Gastrocnemius medialis (tissue), 4 donors: ENCODE results near the gene DCUN1D1. TPM values are rescaled to one million over a fixed set of nuclear protein-coding genes. Genes with fewer than 3 reads are reported as not detected.

Experiments
- ATAC-seq, 2 donors: fragments of 150-250 bp; one replicate each; pipeline ENCODE4 v1.9.1; 2016
- DNase-seq, 2 donors: peaks; one replicate each; pipeline ENCODE4 v3.0.0-alpha.2; 2019
- H3K27ac ChIP-seq, 4 donors: fragments of 200-600 bp; sonication (generic); 1 replicate in 1 of 4; 2 replicates in 3 of 4; pipeline ENCODE4 v1.5.1; 2016 to 2018; ENCODE audit warnings: mild to moderate bottlenecking in 2 of 4, moderate library complexity in 1 of 4
- H3K27me3 ChIP-seq, 3 donors: fragments of 200-600 bp; sonication (generic) in 2 of 3; 1 replicate in 1 of 3; 2 replicates in 2 of 3; pipeline versions ENCODE4 v1.5.1 to v1.6.0; 2016 to 2019; ENCODE audit warnings: mild to moderate bottlenecking in 1 of 3, moderate library complexity in 1 of 3
- H3K36me3 ChIP-seq, 2 donors: fragments of 200-600 bp; sonication (generic) in 1 of 2; one replicate each; pipeline ENCODE4 v1.5.1; 2017 to 2018
- H3K4me1 ChIP-seq, 2 donors: fragments of 200-600 bp; sonication (generic) in 1 of 2; one replicate each; pipeline ENCODE4 v1.5.1; 2016 to 2017; ENCODE audit warnings: mild to moderate bottlenecking in 2 of 2
- H3K4me3 ChIP-seq, 4 donors: fragments of 200-600 bp; sonication (generic) in 3 of 4; 1 replicate in 1 of 4; 2 replicates in 3 of 4; pipeline ENCODE4 v1.5.1; 2016 to 2019; ENCODE audit warnings: mild to moderate bottlenecking in 2 of 4
- H3K9me3 ChIP-seq, 3 donors: fragments of 200-600 bp; sonication (generic) in 2 of 3; 1 replicate in 1 of 3; 2 replicates in 2 of 3; pipeline ENCODE4 v1.5.1; 2016 to 2019
- POLR2A ChIP-seq, 2 donors: fragments of 450-650 bp; IDR thresholded peaks; one replicate each; pipeline ENCODE4 v1.6.1; 2017; ENCODE audit warnings: antibody characterized with exemption in 2 of 2, mild to moderate bottlenecking in 2 of 2, moderate library complexity in 2 of 2
- in situ Hi-C, 4 donors: fragments of 200-750 bp; cut with MboI; loops; one replicate each; pipeline versions ENCODE4 v1.15.0 to v1.8.0; 2017; ENCODE audit warnings: low sequenced_read_pairs in 4 of 4
- intact Hi-C: fragments of 100-400 bp; cut with DNase I; formaldehyde crosslinking; loops from one replicate; pipeline ENCODE4 v1.15.1; 2023; ENCODE audit warnings: low total_unique reads
- total RNA-seq, 4 donors: library from RNA; depleted of rRNA; stranded (reverse); fragments of >200 nt; gene quantifications; one replicate each; pipeline versions ENCODE4 v1.1.0 to v1.2.3, GENCODE V29; 2016
- TF ChIP-seq, protein P1 (sequence below), 5 experiments: fragments of 450-650 bp in 3 of 5; fragments of 200-600 bp in 2 of 5; sonication (generic) in 2 of 5; IDR thresholded peaks in 4 of 5; conservative IDR thresholded peaks in 1 of 5; 1 replicate in 4 of 5; 2 replicates in 1 of 5; pipeline ENCODE4 v1.5.1; 2016 to 2019; ENCODE audit warnings: antibody characterized with exemption in 5 of 5, mild to moderate bottlenecking in 3 of 5, moderate library complexity in 3 of 5

Gene DCUN1D1
- total RNA-seq, 4 donors from 2014 or later: 42.2 to 116 (median 54.4) TPM

DNA sequence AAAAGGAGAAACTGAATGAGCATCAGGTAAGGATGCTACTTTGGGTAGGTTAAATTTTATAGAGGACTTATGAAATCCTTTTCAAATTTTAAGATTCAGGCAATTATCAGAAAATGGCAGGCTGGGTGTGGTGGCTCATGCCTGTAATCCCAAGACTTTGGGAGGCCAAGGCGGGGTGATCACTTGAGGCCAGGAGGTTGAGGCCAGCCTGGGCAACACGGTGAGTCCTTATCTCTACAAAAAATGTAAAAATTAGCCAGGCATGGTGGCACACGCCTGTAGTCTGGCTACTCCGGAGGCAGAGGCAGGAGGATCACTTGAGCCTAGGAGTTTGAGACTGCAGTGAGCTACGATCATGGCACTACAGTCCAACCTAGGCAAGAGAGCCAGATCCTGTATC, 23.1 kb downstream of the DCUN1D1 start:
- Histone ChIP-seq H3K9me3 (no peaks in the 10 kb centered on the region), H3K36me3 (peaks cover 0 to 20% of the 10 kb centered on the region in 2 donors), H3K27ac (peak overlapping the region; percentile 71 to 86 (median 81)), H3K4me3 (no peak overlapping the region), H3K27me3 (no peaks in the 10 kb centered on the region), H3K4me1 (peaks cover 39 to 56% of the 10 kb centered on the region in 2 donors)
- DNase-seq: no peak
- intact Hi-C loops (no loop called here), in situ Hi-C loops (no loop called here)
- TF ChIP-seq, protein P1, sequence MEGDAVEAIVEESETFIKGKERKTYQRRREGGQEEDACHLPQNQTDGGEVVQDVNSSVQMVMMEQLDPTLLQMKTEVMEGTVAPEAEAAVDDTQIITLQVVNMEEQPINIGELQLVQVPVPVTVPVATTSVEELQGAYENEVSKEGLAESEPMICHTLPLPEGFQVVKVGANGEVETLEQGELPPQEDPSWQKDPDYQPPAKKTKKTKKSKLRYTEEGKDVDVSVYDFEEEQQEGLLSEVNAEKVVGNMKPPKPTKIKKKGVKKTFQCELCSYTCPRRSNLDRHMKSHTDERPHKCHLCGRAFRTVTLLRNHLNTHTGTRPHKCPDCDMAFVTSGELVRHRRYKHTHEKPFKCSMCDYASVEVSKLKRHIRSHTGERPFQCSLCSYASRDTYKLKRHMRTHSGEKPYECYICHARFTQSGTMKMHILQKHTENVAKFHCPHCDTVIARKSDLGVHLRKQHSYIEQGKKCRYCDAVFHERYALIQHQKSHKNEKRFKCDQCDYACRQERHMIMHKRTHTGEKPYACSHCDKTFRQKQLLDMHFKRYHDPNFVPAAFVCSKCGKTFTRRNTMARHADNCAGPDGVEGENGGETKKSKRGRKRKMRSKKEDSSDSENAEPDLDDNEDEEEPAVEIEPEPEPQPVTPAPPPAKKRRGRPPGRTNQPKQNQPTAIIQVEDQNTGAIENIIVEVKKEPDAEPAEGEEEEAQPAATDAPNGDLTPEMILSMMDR (IDR thresholded peaks at IDR 0.05 in 4 of 5, conservative IDR thresholded peaks at IDR 0.05 in 1 of 5): no peak
- no peak for TF ChIP-seq POLR2A (IDR thresholded peaks at IDR 0.05)
- ATAC-seq: no peak

DNA sequence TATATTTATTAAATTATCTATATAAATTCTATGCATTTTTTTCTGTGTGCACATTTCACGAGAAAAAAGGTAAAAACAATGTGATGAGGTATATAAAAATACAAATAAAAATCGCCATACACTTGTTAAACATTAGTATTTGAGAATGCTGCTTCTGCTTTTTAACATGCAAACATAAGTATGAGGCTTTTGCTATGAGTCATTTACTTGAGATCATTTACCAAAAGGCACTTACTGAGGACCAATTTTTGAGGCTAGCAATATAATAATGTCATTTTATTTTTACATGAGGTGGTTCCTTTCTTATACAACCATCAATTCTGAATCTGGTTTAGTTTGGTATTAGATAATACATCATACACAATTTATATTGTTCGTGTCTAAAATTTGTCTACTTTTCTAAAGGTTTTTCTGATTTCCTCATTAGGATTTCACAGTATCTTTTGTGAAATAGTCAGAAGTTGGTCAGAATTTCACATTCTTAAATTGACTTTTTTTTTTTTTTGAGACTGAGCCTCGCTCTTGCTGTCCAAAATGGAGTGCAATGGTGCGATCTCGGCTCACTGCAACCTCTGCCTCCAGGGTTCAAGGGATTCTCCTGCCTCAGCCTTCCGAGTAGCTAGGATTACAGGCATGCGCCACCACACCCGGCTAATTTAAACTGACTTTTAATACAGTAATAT, 25.6 kb downstream of the DCUN1D1 start:
- no peak overlapping the region for H3K4me3 ChIP-seq
- no peak for TF ChIP-seq POLR2A (IDR thresholded peaks at IDR 0.05)

DNA sequence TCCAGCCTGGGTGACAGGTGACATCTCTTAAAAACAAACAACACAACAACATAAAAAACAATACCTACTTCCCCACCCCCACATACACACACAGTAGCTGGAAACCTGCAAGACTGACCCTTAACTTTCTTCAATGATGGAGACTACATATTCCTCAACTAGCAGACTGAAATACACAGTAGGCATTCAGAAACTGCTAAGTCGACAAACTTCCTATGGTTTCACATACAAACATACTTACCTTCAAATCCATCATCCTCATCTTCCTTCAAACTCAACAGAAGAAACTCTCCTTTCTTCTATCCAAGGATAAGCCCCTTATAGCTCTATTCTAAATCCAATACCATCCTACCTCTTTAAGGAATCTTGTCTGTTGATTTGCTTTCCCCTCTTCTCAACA, 30.6 kb downstream of the DCUN1D1 start:
- Histone ChIP-seq H3K36me3 (peaks cover 4 to 39% of the 10 kb centered on the region in 2 donors), H3K4me1 (no peaks in the 10 kb centered on the region), H3K27ac (no peak overlapping the region), H3K9me3 (no peaks in the 10 kb centered on the region), H3K4me3 (no peak overlapping the region), H3K27me3 (no peaks in the 10 kb centered on the region)
- ATAC-seq (no peak), DNase-seq (no peak)
- intact Hi-C loops: no loop called here
- TF ChIP-seq, protein P1 (IDR thresholded peaks at IDR 0.05 in 4 of 5, conservative IDR thresholded peaks at IDR 0.05 in 1 of 5): no peak
- no peak for TF ChIP-seq POLR2A (IDR thresholded peaks at IDR 0.05)
- in situ Hi-C loops: no loop called here

More for the DNA sequence above, 25.6 kb downstream of the DCUN1D1 start:
- Histone ChIP-seq H3K27ac (peak overlapping the region in 1 of 4 donors; percentile 84), H3K36me3 (peaks cover 0 to 20% of the 10 kb centered on the region in 2 donors), H3K4me1 (peaks cover 18 to 30% of the 10 kb centered on the region in 2 donors), H3K27me3 (no peaks in the 10 kb centered on the region), H3K9me3 (no peaks in the 10 kb centered on the region)
- intact Hi-C loops (no loop called here), in situ Hi-C loops (no loop called here)
- ATAC-seq: no peak
- DNase-seq: no peak

DNA sequence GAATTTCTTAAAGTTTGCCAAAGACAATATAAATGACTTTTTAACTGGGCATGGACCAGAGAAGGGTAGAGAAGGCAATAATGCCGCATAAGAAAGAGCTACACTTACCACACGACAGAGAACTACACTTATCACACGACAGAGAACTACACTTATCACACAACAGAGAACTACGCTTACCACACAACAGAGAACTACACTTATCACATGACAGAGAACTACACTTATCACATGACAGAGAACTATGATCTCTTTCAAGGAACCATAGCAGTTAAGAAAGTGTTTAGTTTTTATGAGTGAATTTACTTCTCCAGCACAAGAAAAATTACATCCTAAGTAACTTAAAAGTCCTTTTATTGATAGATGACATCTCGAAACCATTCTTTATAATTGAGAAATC, 32.0 kb downstream of the DCUN1D1 start:
- H3K9me3 ChIP-seq: no peaks in the 10 kb centered on the region
- intact Hi-C loops (no loop called here), in situ Hi-C loops (no loop called here)
- TF ChIP-seq, protein P1 (IDR thresholded peaks at IDR 0.05 in 4 of 5, conservative IDR thresholded peaks at IDR 0.05 in 1 of 5): no peak
- no peak for TF ChIP-seq POLR2A (IDR thresholded peaks at IDR 0.05)
- ATAC-seq: no peak
- H3K27ac ChIP-seq: no peak overlapping the region
- no peaks in the 10 kb centered on the region for H3K27me3 ChIP-seq
- no peak for DNase-seq
- H3K36me3 ChIP-seq: peaks cover 6 to 31% of the 10 kb centered on the region in 2 donors
- H3K4me1 ChIP-seq: no peaks in the 10 kb centered on the region
- no peak overlapping the region for H3K4me3 ChIP-seq

DNA sequence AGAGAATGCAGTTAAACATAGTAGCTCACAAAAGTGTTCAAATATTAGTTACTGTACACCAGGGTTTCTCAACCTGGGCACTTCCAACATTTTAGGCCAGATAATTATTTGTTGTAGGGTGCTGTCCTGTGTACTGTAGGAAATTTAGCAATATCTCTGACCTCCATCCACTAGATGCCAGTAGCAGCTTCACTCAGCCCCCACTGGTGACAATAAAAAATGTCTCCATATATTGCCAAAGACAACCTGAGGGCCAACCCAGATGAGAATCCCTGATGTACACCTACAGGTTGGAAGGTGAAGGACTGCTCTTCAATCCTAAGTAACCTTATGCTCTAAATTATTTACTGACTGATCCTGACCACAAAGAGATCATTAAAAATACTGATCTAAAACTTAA, 32.5 kb downstream of the DCUN1D1 start:
- Histone ChIP-seq H3K27me3 (no peaks in the 10 kb centered on the region), H3K4me1 (no peaks in the 10 kb centered on the region), H3K4me3 (no peak overlapping the region), H3K36me3 (peaks cover 6 to 31% of the 10 kb centered on the region in 2 donors), H3K9me3 (no peaks in the 10 kb centered on the region), H3K27ac (no peak overlapping the region)
- ATAC-seq (peak in 1 of 2 donors; percentile 51), DNase-seq (no peak)
- in situ Hi-C loops: no loop called here
- intact Hi-C loops: no loop called here
- no peak for TF ChIP-seq POLR2A (IDR thresholded peaks at IDR 0.05)
- TF ChIP-seq, protein P1 (IDR thresholded peaks at IDR 0.05 in 4 of 5, conservative IDR thresholded peaks at IDR 0.05 in 1 of 5): no peak
